NCI-H345 treated with DMSO at 0.1 percent for 48 hours (cell line): ENCODE data around the gene GRHL3.

ENCODE experiments used
- DNase-seq: peaks from one replicate; lab custom pipeline; 2025; ENCODE audit not compliant: unreplicated experiment; lab: John Stamatoyannopoulos, UW

Gene GRHL3

GRCh38 chr1:24340770-24341169 is 21.6 kb downstream of the GRHL3 start:
- no peak for DNase-seq

GRCh38 chr1:24341260-24341659 is 22.1 kb downstream of the GRHL3 start:
- peak; percentile 5 for DNase-seq

GRCh38 chr1:24343412-24344089 is 24.4 kb downstream of the GRHL3 start:
- no peak for DNase-seq

GRCh38 chr1:24344090-24344742 is 25.1 kb downstream of the GRHL3 start:
- DNase-seq: no peak

- DNase-seq: no peak
Observed at GRCh38 chr1:24345334-24345733, 26.2 kb downstream of the GRHL3 start.

GRCh38 chr1:24347159-24347934 is 28.2 kb downstream of the GRHL3 start:
- DNase-seq: no peak

GRCh38 chr1:24348196-24348595 is 29.0 kb downstream of the GRHL3 start:
- DNase-seq: no peak

- no peak for DNase-seq
Observed at GRCh38 chr1:24349891-24350290, 30.7 kb downstream of the GRHL3 start.

GRCh38 chr1:24351247-24351646 is 32.1 kb downstream of the GRHL3 start:
- no peak for DNase-seq

- peak; percentile 29 for DNase-seq
Observed at GRCh38 chr1:24351918-24352627, 32.9 kb downstream of the GRHL3 start.

GRCh38 chr1:24353292-24353891 is 34.2 kb downstream of the GRHL3 start:
- DNase-seq: no peak

- DNase-seq: no peak
Observed at GRCh38 chr1:24355466-24355865, 36.3 kb downstream of the GRHL3 start.

GRCh38 chr1:24357038-24357437 is 37.9 kb downstream of the GRHL3 start:
- DNase-seq: no peak

- DNase-seq: no peak
Observed at GRCh38 chr1:24360681-24361080, 41.5 kb downstream of the GRHL3 start.

- DNase-seq: no peak
Observed at GRCh38 chr1:24361811-24362210, 42.7 kb downstream of the GRHL3 start.

GRCh38 chr1:24362396-24362795 is 43.2 kb downstream of the GRHL3 start:
- DNase-seq: no peak

GRCh38 chr1:24362982-24363614 is 43.9 kb downstream of the GRHL3 start:
- no peak for DNase-seq

GRCh38 chr1:24363994-24364393 is 44.8 kb downstream of the GRHL3 start:
- DNase-seq: no peak

GRCh38 chr1:24364605-24364974 is 45.4 kb downstream of the GRHL3 start:
- DNase-seq: no peak

GRCh38 chr1:24364975-24365678 is 46.0 kb downstream of the GRHL3 start:
- no peak for DNase-seq
